ENCODE measurements around the gene KCNQ1. TPM values are rescaled to one million over a fixed set of nuclear protein-coding genes. Genes with fewer than 3 reads are reported as not detected.

The KCNQ1 gene
- total and polyA plus RNA-seq, 9 of the 15 experiments (the other 6 are each of a cell fraction or from before 2014, with no cell fraction given), result 0.44 TPM; not detected in 8

- TF ChIP-seq MAFG (tag; conservative IDR thresholded peaks at IDR 0.05), result no peak
These were observed 240.2 kb downstream of the KCNQ1 start (continued) for GRCh38 chr11:2685051-2685450.

- no TSS peak for BruUV-seq (replicated peaks)
- FAIRE-seq (no peak), DNase-seq (ENCODE audit: extremely low read depth in 1 of 4, low spot score in 3 of 4) (no peak), ATAC-seq (no peak)
- in situ Hi-C loops (cut with MboI) (no loop called here), intact Hi-C loops (cut with micrococcal nuclease) (no loop called here)
- H3K9me3 ChIP-seq (replicated peaks; ENCODE audit: control insufficient read depth, insufficient read depth, low read depth, low read length), result no peaks in the 10 kb centered on the region
- no peak overlapping the region for H3K9ac ChIP-seq (ENCODE audit: insufficient read depth in 1 of 2, low read depth in 2 of 2, low read length in 2 of 2)
- H3K4me3 ChIP-seq, result no peak overlapping the region
- peaks cover 64% of the 10 kb centered on the region for H4K20me1 ChIP-seq (replicated peaks; ENCODE audit: control insufficient read depth, insufficient read depth, low read length)
- H3K27me3 ChIP-seq (ENCODE audit: control insufficient read depth in 2 of 2, insufficient read depth in 2 of 2, low read length in 2 of 2), result no peaks in the 10 kb centered on the region
- no peak for TF ChIP-seq ATF7 (IDR thresholded peaks at IDR 0.05)
- TF ChIP-seq U2AF1 (optimal IDR thresholded peaks at IDR 0.05; ENCODE audit: low read depth, low read length), result no peak
- TF ChIP-seq RUNX1 (IDR thresholded peaks at IDR 0.05; ENCODE audit: low read depth), result no peak
- TF ChIP-seq RBFOX2 (IDR thresholded peaks at IDR 0.05; ENCODE audit: low read depth, low read length), result peak; percentile 38; the same call in 1 of the 2 replicates
- TF ChIP-seq FOXP4 (CRISPR knock-in tag; IDR thresholded peaks at IDR 0.05; ENCODE audit: borderline replicate concordance), result no peak
- no peak for TF ChIP-seq PHF21A (IDR thresholded peaks at IDR 0.05; ENCODE audit: borderline replicate concordance, low read depth)
- no peak for TF ChIP-seq ESRRA (IDR thresholded peaks at IDR 0.05; ENCODE audit: borderline replicate concordance, low read depth)
- no peak for TF ChIP-seq MLLT1 (IDR thresholded peaks at IDR 0.05)
- CTCF ChIA-PET (ENCODE audit: low intra/inter-chr PET ratio), result no interaction called here
- H3K79me2 ChIP-seq (ENCODE audit: control insufficient read depth, insufficient read depth, low read length), result peaks cover 86% of the 10 kb centered on the region
- POLR2A ChIA-PET, result interaction anchor here (0.6 to 1.6 kb wide), 2 partner anchors 14 to 236 kb away, joined by 3 to 14 read pairs; partner anchors contain the start of gene KCNQ1OT1
- H3K27ac ChIP-seq (ENCODE audit: extremely low read depth, low read depth, low read length), result no peak overlapping the region
- no peak overlapping the region for H3K4me2 ChIP-seq (ENCODE audit: insufficient read depth, low read length)
- 80% methylated on average over 11 of the region's 13 CpGs for WGBS (ENCODE audit: insufficient coverage, low coverage, missing lambda C conversion rate)
- no peak overlapping the region for H2AFZ ChIP-seq (ENCODE audit: low read depth, low read length)
- H3K4me1 ChIP-seq (replicated peaks in 1 of 2; ENCODE audit: control insufficient read depth in 2 of 2, insufficient read depth in 2 of 2, low read length in 2 of 2), result peaks cover 10 to 13% of the 10 kb centered on the region in 2 experiments; a peak in 4 of 5 replicates
- peaks cover 74% of the 10 kb centered on the region; the same call in 2 of the 3 replicates for H3K36me3 ChIP-seq (ENCODE audit: control insufficient read depth, insufficient read depth, low read length)
- peaks cover 6% of the 10 kb centered on the region for H3K9me1 ChIP-seq (ENCODE audit: control insufficient read depth, insufficient read depth, low read length)
These were observed 241.0 kb downstream of the KCNQ1 start for GRCh38 chr11:2685566-2686359.
